ENCODE data around the gene HOXA11. TPM values are rescaled to one million over a fixed set of nuclear protein-coding genes. Genes with fewer than 3 reads are reported as not detected.

Gene HOXA11
- total RNA-seq, 2 donors from 2014 or later: 0.28 to 3.7 TPM

- no peaks in the 10 kb centered on the region for H3K36me3 ChIP-seq
- H3K27me3 ChIP-seq (replicated peaks; ENCODE audit: insufficient read depth): peaks cover 37% of the 10 kb centered on the region
- H3K27ac ChIP-seq: no peak overlapping the region
- ATAC-seq (ENCODE audit: insufficient number of reproducible peaks, low FRiP score, low read depth) (no peak), DNase-seq (ENCODE audit: low spot score) (no peak)
- H3K4me3 ChIP-seq: no peak overlapping the region
- H3K4me1 ChIP-seq (ENCODE audit: control insufficient read depth in 1 of 2, low read depth in 2 of 2): peaks cover 18 to 45% of the 10 kb centered on the region in 2 donors
- no peaks in the 10 kb centered on the region for H3K9me3 ChIP-seq
- no peak for TF ChIP-seq CTCF (IDR thresholded peaks at IDR 0.05)
Measured at GRCh38 chr7:27181795-27182275, 3.2 kb downstream of the HOXA11 start.

- Histone ChIP-seq H3K27ac (no peak overlapping the region), H3K27me3 (replicated peaks; ENCODE audit: insufficient read depth) (peaks cover 37% of the 10 kb centered on the region), H3K9me3 (no peaks in the 10 kb centered on the region), H3K4me1 (ENCODE audit: control insufficient read depth in 1 of 2, low read depth in 2 of 2) (peaks cover 18 to 40% of the 10 kb centered on the region in 2 donors), H3K36me3 (no peaks in the 10 kb centered on the region), H3K4me3 (no peak overlapping the region)
- TF ChIP-seq CTCF (IDR thresholded peaks at IDR 0.05): no peak
- no peak for ATAC-seq (ENCODE audit: insufficient number of reproducible peaks, low FRiP score, low read depth)
- no peak for DNase-seq (ENCODE audit: low spot score)
Measured at GRCh38 chr7:27180431-27181420, 4.3 kb downstream of the HOXA11 start.

- DNase-seq (ENCODE audit: low spot score) (no peak), ATAC-seq (ENCODE audit: insufficient number of reproducible peaks, low FRiP score, low read depth) (no peak)
- Histone ChIP-seq H3K9me3 (no peaks in the 10 kb centered on the region), H3K4me1 (ENCODE audit: control insufficient read depth in 1 of 2, low read depth in 2 of 2) (peaks cover 10 to 30% of the 10 kb centered on the region in 2 donors), H3K27me3 (replicated peaks; ENCODE audit: insufficient read depth) (peaks cover 40% of the 10 kb centered on the region), H3K36me3 (no peaks in the 10 kb centered on the region), H3K4me3 (peak overlapping the region; percentile 42), H3K27ac (peak overlapping the region in 1 of 2 donors; percentile 7)
- TF ChIP-seq CTCF (IDR thresholded peaks at IDR 0.05): peak; percentile 67
Measured at GRCh38 chr7:27179503-27180430, 5.3 kb downstream of the HOXA11 start.

GRCh38 chr7:27179030-27179429, 6.0 kb downstream of the HOXA11 start:
- H3K27ac ChIP-seq: peak overlapping the region in 1 of 2 donors; percentile 7
- DNase-seq (ENCODE audit: low spot score) (no peak), ATAC-seq (ENCODE audit: insufficient number of reproducible peaks, low FRiP score, low read depth) (no peak)
- no peak overlapping the region for H3K4me3 ChIP-seq
- peaks cover 8 to 27% of the 10 kb centered on the region in 2 donors for H3K4me1 ChIP-seq (ENCODE audit: control insufficient read depth in 1 of 2, low read depth in 2 of 2)
- H3K27me3 ChIP-seq (replicated peaks; ENCODE audit: insufficient read depth): peaks cover 39% of the 10 kb centered on the region
- no peaks in the 10 kb centered on the region for H3K9me3 ChIP-seq
- TF ChIP-seq CTCF (IDR thresholded peaks at IDR 0.05): no peak
- H3K36me3 ChIP-seq: no peaks in the 10 kb centered on the region

Measured in thoracic aorta (tissue), 2 donors.